A549 (cell line): ENCODE results near the gene PECR. TPM values are rescaled to one million over a fixed set of nuclear protein-coding genes. Genes with fewer than 3 reads are reported as not detected.
A peak's percentile ranks its signal among the peaks of the same experiment; 100 is the strongest.

Source experiments
- ATAC-seq, 2 experiments: fragments of 200-7000 bp in 1 of 2; fragments of >200 bp in 1 of 2; cut with Nextera tagmentation in 1 of 2; cut with Tn5 transposase in 1 of 2; 3 replicates each; pipeline versions ENCODE4 v1.8.0 to v1.9.1; 2018 to 2020; ENCODE audit warnings: mild to moderate bottlenecking in 1 of 2, moderate library complexity in 1 of 2
- CTCF ChIA-PET: fragments of 300-600 bp; sonication (Branson Sonifier 250); formaldehyde crosslinking; extraction: SDS; loops from one replicate; lab custom pipeline; 2021; ENCODE audit warnings: antibody characterized with exemption, inconsistent platforms; lab: Yijun Ruan, JAX
- POLR2A ChIA-PET: fragments of 350-600 bp; formaldehyde crosslinking; extraction: SDS; loops from one replicate; lab custom pipeline; 2021; ENCODE audit warnings: antibody characterized with exemption, inconsistent platforms; lab: Yijun Ruan, JAX
- DNase-seq, 2 experiments: peaks; one replicate each; pipeline versions ENCODE4 v3.0.0 to v3.0.0-alpha.2; 2011 to 2016; ENCODE audit warnings: low read depth in 1 of 2, low spot score in 1 of 2
- FAIRE-seq: peaks from 2 replicates; lab custom pipeline; 2011; peaks lifted over from hg19 to GRCh38; lab: Jason Lieb, UNC
- H3K27ac ChIP-seq, 2 experiments: fragments of >200 bp; sonication (Bioruptor Twin); formaldehyde crosslinking; 3 replicates each; pipeline ENCODE4 v1.5.1; 2016 to 2017
- H3K4me1 ChIP-seq: fragments of >200 bp; sonication (Bioruptor Twin); formaldehyde crosslinking; 3 replicates; pipeline ENCODE4 v1.6.1; 2016
- H3K4me2 ChIP-seq: fragments of >200 bp; sonication (Bioruptor Twin); formaldehyde crosslinking; 3 replicates; pipeline ENCODE4 v1.6.1; 2016
- H3K4me3 ChIP-seq: fragments of >200 bp; sonication (Bioruptor Twin); formaldehyde crosslinking; 3 replicates; pipeline ENCODE4 v1.5.1; 2016
- H3K9me3 ChIP-seq: fragments of >200 bp; sonication (Bioruptor Twin); formaldehyde crosslinking; 3 replicates; pipeline ENCODE4 v1.6.1; 2016
- CBX8 ChIP-seq: fragments of 200-600 bp; sonication (generic); IDR thresholded peaks from 2 replicates; pipeline ENCODE4 v1.6.1; 2016
- CHD4 ChIP-seq: fragments of 200-600 bp; sonication (generic); IDR thresholded peaks from 2 replicates; pipeline ENCODE4 v1.6.1; 2016; ENCODE audit warnings: antibody characterized with exemption, mild to moderate bottlenecking, borderline replicate concordance
- EHF ChIP-seq: fragments of 250-450 bp; sonication (Bioruptor Pico); IDR thresholded peaks from 2 replicates; pipeline ENCODE4 v1.5.0; 2020; ENCODE audit warnings: mild to moderate bottlenecking
- EHMT2 ChIP-seq: fragments of 200-600 bp; sonication (generic); IDR thresholded peaks from 2 replicates; pipeline ENCODE4 v1.6.1; 2016; ENCODE audit warnings: antibody characterized with exemption, low read depth, mild to moderate bottlenecking, moderate library complexity
- ESRRA ChIP-seq: fragments of 150-350 bp; IDR thresholded peaks from 2 replicates; pipeline ENCODE4 v1.6.1; 2014; ENCODE audit warnings: mild to moderate bottlenecking, low read length, borderline replicate concordance
- HDAC2 ChIP-seq: fragments of 200-600 bp; sonication (generic); IDR thresholded peaks from 2 replicates; pipeline ENCODE4 v1.6.1; 2016
- HEYL ChIP-seq: fragments of 250-450 bp; sonication (Bioruptor Pico); IDR thresholded peaks from 2 replicates; pipeline ENCODE4 v1.8.0; 2021; ENCODE audit warnings: mild to moderate bottlenecking, moderate library complexity
- HOXA7 ChIP-seq: fragments of 250-450 bp; sonication (Bioruptor Pico); IDR thresholded peaks from 2 replicates; pipeline ENCODE4 v1.5.0; 2020; ENCODE audit warnings: mild to moderate bottlenecking, moderate library complexity
- HOXB5 ChIP-seq: fragments of 250-450 bp; sonication (Bioruptor Pico); IDR thresholded peaks from 2 replicates; pipeline ENCODE4 v1.5.0; 2020; ENCODE audit warnings: mild to moderate bottlenecking, moderate library complexity
- JUN ChIP-seq, 2 experiments: fragments of >200 bp; sonication (Bioruptor Twin); formaldehyde crosslinking; IDR thresholded peaks; 2 replicates in 1 of 2; 3 replicates in 1 of 2; pipeline ENCODE4 v1.6.1; 2016 to 2017
- JUNB ChIP-seq: fragments of >200 bp; sonication (Bioruptor Twin); formaldehyde crosslinking; IDR thresholded peaks from 2 replicates; pipeline ENCODE4 v1.6.1; 2016
- KDM5A ChIP-seq: fragments of 200-600 bp; sonication (generic); IDR thresholded peaks from 2 replicates; pipeline ENCODE4 v1.6.1; 2016; ENCODE audit warnings: antibody characterized with exemption, mild to moderate bottlenecking
- MYC ChIP-seq: IDR thresholded peaks from 2 replicates; pipeline ENCODE4 v1.6.1; 2012; ENCODE audit warnings: mild to moderate bottlenecking, inconsistent platforms, low read length, improper control_type of control experiment, borderline replicate concordance
- NFE2L2 ChIP-seq: fragments of 150-350 bp; conservative IDR thresholded peaks from 2 replicates; pipeline ENCODE4 v1.6.1; 2014; ENCODE audit warnings: low read length
- NR3C1 ChIP-seq: fragments of >200 bp; sonication (Bioruptor Twin); formaldehyde crosslinking; IDR thresholded peaks from 3 replicates; pipeline ENCODE4 v1.6.1; 2017
- POLR2AphosphoS2 ChIP-seq: conservative IDR thresholded peaks from 2 replicates; pipeline ENCODE4 v1.6.1; 2012; ENCODE audit warnings: low read length, improper control_type of control experiment, inconsistent platforms
- RAD21 ChIP-seq, 2 experiments: fragments of >200 bp in 1 of 2; sonication (Bioruptor Twin) in 1 of 2; formaldehyde crosslinking in 1 of 2; IDR thresholded peaks in 1 of 2; conservative IDR thresholded peaks in 1 of 2; 2 replicates in 1 of 2; 3 replicates in 1 of 2; pipeline ENCODE4 v1.6.1; 2012 to 2018; ENCODE audit warnings: inconsistent platforms in 1 of 2
- RARB ChIP-seq: fragments of 250-450 bp; sonication (Bioruptor Pico); IDR thresholded peaks from 2 replicates; pipeline ENCODE4 v1.8.0; 2021; ENCODE audit warnings: mild to moderate bottlenecking, moderate library complexity
- RFX5 ChIP-seq: fragments of 450-650 bp; IDR thresholded peaks from 2 replicates; pipeline ENCODE4 v1.7.1; 2014; ENCODE audit warnings: antibody characterized with exemption, mild to moderate bottlenecking, moderate library complexity
- SREBF2 ChIP-seq: fragments of 450-650 bp; IDR thresholded peaks from 2 replicates; pipeline ENCODE4 v1.6.1; 2014; ENCODE audit warnings: mild to moderate bottlenecking, moderate library complexity
- ZC3H11A ChIP-seq: fragments of 450-650 bp; IDR thresholded peaks from 2 replicates; pipeline ENCODE4 v1.6.1; 2014; ENCODE audit warnings: antibody characterized with exemption, mild to moderate bottlenecking
- ZNF302 ChIP-seq: fragments of 250-450 bp; sonication (Bioruptor Pico); IDR thresholded peaks from 2 replicates; pipeline ENCODE4 v1.9.0; 2021; ENCODE audit warnings: inconsistent platforms, mild to moderate bottlenecking, moderate library complexity
- WGBS: methylation state at CpG from one replicate; pipeline ENCODE4 v1.1.6; 2017; ENCODE audit errors: missing lambda C conversion rate; 5-methylcytosine and 5-hydroxymethylcytosine counted together
- polyA minus RNA-seq: library from RNA; depleted of rRNA, polyadenylated mRNA; stranded (reverse); fragments of >200 nt; gene quantifications from 2 replicates; pipeline ENCODE4 v1.2.3, GENCODE V29; 2011; rRNA and poly(A)+ RNA removed
- polyA plus RNA-seq, 4 experiments: library from polyadenylated mRNA; depleted of rRNA in 3 of 4; stranded (reverse); fragments of >200 nt; fragmentation: RNase III in 1 of 4; extraction: RNeasy Plus Mini Kit Qiagen cat#74134 plus additional on column Dnase treatment in 1 of 4; gene quantifications; 2 replicates in 3 of 4; 3 replicates in 1 of 4; pipeline ENCODE4 v1.2.3, GENCODE V29; 2011 to 2017
- TF ChIP-seq, protein P1 (sequence below): fragments of 250-450 bp; sonication (Bioruptor Pico); IDR thresholded peaks from 2 replicates; pipeline ENCODE4 v1.5.0; 2020; ENCODE audit warnings: low read depth, mild to moderate bottlenecking, moderate library complexity
- TF ChIP-seq, protein P2 (sequence below): fragments of 450-650 bp; IDR thresholded peaks from 2 replicates; pipeline ENCODE4 v1.6.1; 2014; ENCODE audit warnings: antibody characterized with exemption
- TF ChIP-seq, protein P3 (sequence below): fragments of 250-450 bp; sonication (Bioruptor Pico); IDR thresholded peaks from 2 replicates; pipeline ENCODE4 v1.5.0; 2021; ENCODE audit warnings: mild to moderate bottlenecking, moderate library complexity, borderline replicate concordance
- TF ChIP-seq, protein P4 (sequence below): fragments of 200-600 bp; sonication (generic); IDR thresholded peaks from 2 replicates; pipeline ENCODE4 v1.6.1; 2016; ENCODE audit warnings: antibody characterized with exemption, mild to moderate bottlenecking, moderate library complexity
- TF ChIP-seq, protein P5 (sequence below): fragments of 150-350 bp; IDR thresholded peaks from 2 replicates; pipeline ENCODE4 v1.6.1; 2014; ENCODE audit warnings: low read depth, mild to moderate bottlenecking, low read length
- TF ChIP-seq, protein P6 (sequence below): fragments of >200 bp; sonication (Bioruptor Twin); formaldehyde crosslinking; IDR thresholded peaks from 3 replicates; pipeline ENCODE4 v1.6.1; 2016
- TF ChIP-seq, protein P7 (sequence below): IDR thresholded peaks from 2 replicates; pipeline ENCODE4 v1.6.1; 2012

The PECR gene
- polyA plus RNA-seq (2011; rRNA removed) (39.9 and 50.4 TPM in 2 replicates), polyA plus RNA-seq (2017; fragmentation: RNase III; extraction: RNeasy Plus Mini Kit Qiagen cat#74134 plus additional on column Dnase treatment) (16.8 to 17.1 TPM (median 16.9 TPM) in 3 replicates), polyA minus RNA-seq (35.2 and 38.2 TPM in 2 replicates)
- 33.5 and 33.6 TPM in 2 replicates for polyA plus RNA-seq (2012; cell fraction: cytosol; rRNA removed)
- 10.0 and 14.7 TPM in 2 replicates for polyA plus RNA-seq (2012; cell fraction: nucleus; rRNA removed)

DNA sequence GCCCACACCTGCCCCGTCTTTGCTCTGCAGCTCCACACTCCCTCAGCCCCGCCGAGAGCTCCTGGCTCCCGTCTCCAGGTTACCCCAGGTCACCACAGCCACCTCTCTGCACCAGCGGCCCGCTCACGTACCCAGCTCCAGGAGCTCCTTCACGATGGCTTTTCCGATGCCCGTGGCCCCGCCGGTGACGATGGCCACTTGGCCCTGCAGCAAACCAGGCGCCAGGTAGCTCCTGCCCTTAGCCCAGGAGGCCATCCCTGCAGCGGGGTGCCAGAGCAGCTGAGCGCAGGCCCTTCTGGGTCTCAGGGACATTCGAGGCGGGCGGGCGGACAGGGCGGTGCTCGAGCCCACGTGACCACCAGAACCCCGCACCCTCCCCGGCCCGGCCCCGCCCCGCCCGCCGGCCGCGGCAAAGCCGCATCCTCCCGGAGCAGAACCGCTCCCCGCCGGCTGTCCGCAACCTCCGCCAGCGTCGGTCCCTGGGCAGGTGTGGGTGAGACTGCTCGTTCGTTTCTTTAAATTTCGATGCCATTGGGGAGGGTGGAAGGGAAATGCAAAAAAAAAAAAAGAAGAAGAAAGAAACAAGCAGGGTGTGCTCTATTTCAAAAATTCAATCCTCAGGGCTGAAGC, at the start of gene PECR, which contains the start of gene TMEM169:
Gene PECR, minus strand, starts transcription at position 323 of the 630 bp plus-strand sequence. Its CDS starts 68 bp downstream, at position 255.
Gene TMEM169, plus strand, starts transcription at position 433 of the 630 bp plus-strand sequence. CDS start 14,045 bp downstream, outside the sequence.
- H3K9me3 ChIP-seq: no peaks in the 10 kb centered on the region
- DNase-seq (peak; percentile 70 to 94), ATAC-seq (peak; percentile 96 to 99), FAIRE-seq (no peak)
- ChIA-PET POLR2A (interaction anchor here (0.6 to 1.6 kb wide), 7 partner anchors 9 to 507 kb away, joined by 3 to 5 read pairs (median 3); partner anchors contain the start of gene XRCC5), CTCF (interaction anchor here (0.7 to 1.0 kb wide), 4 partner anchors 15 to 416 kb away, joined by 3 to 4 read pairs (median 3); no protein-coding TSS in a partner anchor)
- peak within 1 kb of the TSS; percentile 78 for H3K4me2 ChIP-seq
- peaks cover 31% of the 10 kb centered on the region for H3K4me1 ChIP-seq
- peak within 1 kb of the TSS; percentile 89 for H3K27ac ChIP-seq
- 1% methylated on average over 31 of the region's 44 CpGs for whole genome bisulfite sequencing
- peak within 1 kb of the TSS; percentile 59 for H3K4me3 ChIP-seq
- TF ChIP-seq, protein P1, sequence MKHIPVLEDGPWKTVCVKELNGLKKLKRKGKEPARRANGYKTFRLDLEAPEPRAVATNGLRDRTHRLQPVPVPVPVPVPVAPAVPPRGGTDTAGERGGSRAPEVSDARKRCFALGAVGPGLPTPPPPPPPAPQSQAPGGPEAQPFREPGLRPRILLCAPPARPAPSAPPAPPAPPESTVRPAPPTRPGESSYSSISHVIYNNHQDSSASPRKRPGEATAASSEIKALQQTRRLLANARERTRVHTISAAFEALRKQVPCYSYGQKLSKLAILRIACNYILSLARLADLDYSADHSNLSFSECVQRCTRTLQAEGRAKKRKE: no peak
- TF ChIP-seq HDAC2 (no peak), ESRRA (no peak), HOXB5 (no peak), EHMT2 (no peak), HEYL (CRISPR knock-in tag) (no peak), RFX5 (no peak), NR3C1 (no peak), SREBF2 (no peak), POLR2AphosphoS2 (no peak), MYC (no peak), JUNB (no peak), NFE2L2 (no peak), HOXA7 (CRISPR knock-in tag) (no peak), CBX8 (no peak), CHD4 (no peak), RARB (CRISPR knock-in tag) (no peak), EHF (CRISPR knock-in tag) (no peak), JUN (IDR thresholded peaks at IDR 0.05) (peak; percentile 52 to 78; a peak in 3 of 5 replicates), ZNF302 (CRISPR knock-in tag) (no peak), KDM5A (0 out of 2 replicates have a peak, but pooled peaks have one; percentile 10), ZC3H11A (no peak), RAD21 (conservative IDR thresholded peaks at IDR 0.05 in 1 of 2, IDR thresholded peaks at IDR 0.05 in 1 of 2) (0 out of 5 replicates have a peak, but pooled peaks of 1 of the 2 experiments have one; percentile 13)
- TF ChIP-seq, protein P2, sequence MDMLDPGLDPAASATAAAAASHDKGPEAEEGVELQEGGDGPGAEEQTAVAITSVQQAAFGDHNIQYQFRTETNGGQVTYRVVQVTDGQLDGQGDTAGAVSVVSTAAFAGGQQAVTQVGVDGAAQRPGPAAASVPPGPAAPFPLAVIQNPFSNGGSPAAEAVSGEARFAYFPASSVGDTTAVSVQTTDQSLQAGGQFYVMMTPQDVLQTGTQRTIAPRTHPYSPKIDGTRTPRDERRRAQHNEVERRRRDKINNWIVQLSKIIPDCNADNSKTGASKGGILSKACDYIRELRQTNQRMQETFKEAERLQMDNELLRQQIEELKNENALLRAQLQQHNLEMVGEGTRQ: peak; percentile 83
- TF ChIP-seq, protein P3, sequence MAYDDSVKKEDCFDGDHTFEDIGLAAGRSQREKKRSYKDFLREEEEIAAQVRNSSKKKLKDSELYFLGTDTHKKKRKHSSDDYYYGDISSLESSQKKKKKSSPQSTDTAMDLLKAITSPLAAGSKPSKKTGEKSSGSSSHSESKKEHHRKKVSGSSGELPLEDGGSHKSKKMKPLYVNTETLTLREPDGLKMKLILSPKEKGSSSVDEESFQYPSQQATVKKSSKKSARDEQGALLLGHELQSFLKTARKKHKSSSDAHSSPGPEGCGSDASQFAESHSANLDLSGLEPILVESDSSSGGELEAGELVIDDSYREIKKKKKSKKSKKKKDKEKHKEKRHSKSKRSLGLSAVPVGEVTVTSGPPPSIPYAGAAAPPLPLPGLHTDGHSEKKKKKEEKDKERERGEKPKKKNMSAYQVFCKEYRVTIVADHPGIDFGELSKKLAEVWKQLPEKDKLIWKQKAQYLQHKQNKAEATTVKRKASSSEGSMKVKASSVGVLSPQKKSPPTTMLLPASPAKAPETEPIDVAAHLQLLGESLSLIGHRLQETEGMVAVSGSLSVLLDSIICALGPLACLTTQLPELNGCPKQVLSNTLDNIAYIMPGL (CRISPR knock-in tag): no peak
- TF ChIP-seq, protein P4, sequence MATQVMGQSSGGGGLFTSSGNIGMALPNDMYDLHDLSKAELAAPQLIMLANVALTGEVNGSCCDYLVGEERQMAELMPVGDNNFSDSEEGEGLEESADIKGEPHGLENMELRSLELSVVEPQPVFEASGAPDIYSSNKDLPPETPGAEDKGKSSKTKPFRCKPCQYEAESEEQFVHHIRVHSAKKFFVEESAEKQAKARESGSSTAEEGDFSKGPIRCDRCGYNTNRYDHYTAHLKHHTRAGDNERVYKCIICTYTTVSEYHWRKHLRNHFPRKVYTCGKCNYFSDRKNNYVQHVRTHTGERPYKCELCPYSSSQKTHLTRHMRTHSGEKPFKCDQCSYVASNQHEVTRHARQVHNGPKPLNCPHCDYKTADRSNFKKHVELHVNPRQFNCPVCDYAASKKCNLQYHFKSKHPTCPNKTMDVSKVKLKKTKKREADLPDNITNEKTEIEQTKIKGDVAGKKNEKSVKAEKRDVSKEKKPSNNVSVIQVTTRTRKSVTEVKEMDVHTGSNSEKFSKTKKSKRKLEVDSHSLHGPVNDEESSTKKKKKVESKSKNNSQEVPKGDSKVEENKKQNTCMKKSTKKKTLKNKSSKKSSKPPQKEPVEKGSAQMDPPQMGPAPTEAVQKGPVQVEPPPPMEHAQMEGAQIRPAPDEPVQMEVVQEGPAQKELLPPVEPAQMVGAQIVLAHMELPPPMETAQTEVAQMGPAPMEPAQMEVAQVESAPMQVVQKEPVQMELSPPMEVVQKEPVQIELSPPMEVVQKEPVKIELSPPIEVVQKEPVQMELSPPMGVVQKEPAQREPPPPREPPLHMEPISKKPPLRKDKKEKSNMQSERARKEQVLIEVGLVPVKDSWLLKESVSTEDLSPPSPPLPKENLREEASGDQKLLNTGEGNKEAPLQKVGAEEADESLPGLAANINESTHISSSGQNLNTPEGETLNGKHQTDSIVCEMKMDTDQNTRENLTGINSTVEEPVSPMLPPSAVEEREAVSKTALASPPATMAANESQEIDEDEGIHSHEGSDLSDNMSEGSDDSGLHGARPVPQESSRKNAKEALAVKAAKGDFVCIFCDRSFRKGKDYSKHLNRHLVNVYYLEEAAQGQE: no peak
- TF ChIP-seq, protein P5, sequence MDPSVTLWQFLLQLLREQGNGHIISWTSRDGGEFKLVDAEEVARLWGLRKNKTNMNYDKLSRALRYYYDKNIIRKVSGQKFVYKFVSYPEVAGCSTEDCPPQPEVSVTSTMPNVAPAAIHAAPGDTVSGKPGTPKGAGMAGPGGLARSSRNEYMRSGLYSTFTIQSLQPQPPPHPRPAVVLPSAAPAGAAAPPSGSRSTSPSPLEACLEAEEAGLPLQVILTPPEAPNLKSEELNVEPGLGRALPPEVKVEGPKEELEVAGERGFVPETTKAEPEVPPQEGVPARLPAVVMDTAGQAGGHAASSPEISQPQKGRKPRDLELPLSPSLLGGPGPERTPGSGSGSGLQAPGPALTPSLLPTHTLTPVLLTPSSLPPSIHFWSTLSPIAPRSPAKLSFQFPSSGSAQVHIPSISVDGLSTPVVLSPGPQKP: no peak
- TF ChIP-seq, protein P6, sequence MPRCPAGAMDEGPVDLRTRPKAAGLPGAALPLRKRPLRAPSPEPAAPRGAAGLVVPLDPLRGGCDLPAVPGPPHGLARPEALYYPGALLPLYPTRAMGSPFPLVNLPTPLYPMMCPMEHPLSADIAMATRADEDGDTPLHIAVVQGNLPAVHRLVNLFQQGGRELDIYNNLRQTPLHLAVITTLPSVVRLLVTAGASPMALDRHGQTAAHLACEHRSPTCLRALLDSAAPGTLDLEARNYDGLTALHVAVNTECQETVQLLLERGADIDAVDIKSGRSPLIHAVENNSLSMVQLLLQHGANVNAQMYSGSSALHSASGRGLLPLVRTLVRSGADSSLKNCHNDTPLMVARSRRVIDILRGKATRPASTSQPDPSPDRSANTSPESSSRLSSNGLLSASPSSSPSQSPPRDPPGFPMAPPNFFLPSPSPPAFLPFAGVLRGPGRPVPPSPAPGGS: peak; percentile 60; the same call in 1 of the 3 replicates
- TF ChIP-seq, protein P7, sequence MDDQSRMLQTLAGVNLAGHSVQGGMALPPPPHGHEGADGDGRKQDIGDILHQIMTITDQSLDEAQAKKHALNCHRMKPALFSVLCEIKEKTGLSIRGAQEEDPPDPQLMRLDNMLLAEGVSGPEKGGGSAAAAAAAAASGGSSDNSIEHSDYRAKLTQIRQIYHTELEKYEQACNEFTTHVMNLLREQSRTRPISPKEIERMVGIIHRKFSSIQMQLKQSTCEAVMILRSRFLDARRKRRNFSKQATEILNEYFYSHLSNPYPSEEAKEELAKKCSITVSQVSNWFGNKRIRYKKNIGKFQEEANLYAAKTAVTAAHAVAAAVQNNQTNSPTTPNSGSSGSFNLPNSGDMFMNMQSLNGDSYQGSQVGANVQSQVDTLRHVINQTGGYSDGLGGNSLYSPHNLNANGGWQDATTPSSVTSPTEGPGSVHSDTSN: no peak
